Tibial nerve (tissue), 4 donors: Measurements from ENCODE around the gene NOTCH4. TPM values are rescaled to one million over a fixed set of nuclear protein-coding genes. Genes with fewer than 3 reads are reported as not detected.

ENCODE experiments used
- DNase-seq, 2 donors: peaks; one replicate each; pipeline ENCODE4 v3.0.0-alpha.2; 2019; ENCODE audit warnings: low spot score in 2 of 2
- H3K27ac ChIP-seq, 4 donors: fragments of 200-600 bp; sonication (generic) in 3 of 4; one replicate each; pipeline ENCODE4 v1.5.1; 2017 to 2019; ENCODE audit warnings: mild to moderate bottlenecking in 1 of 4
- H3K27me3 ChIP-seq, 2 donors: fragments of 200-600 bp; sonication (generic) in 1 of 2; one replicate each; pipeline versions ENCODE4 v1.5.1 to v1.6.0; 2017 to 2019
- H3K36me3 ChIP-seq, 3 donors: fragments of 200-600 bp; sonication (generic); one replicate each; pipeline ENCODE4 v1.5.1; 2018 to 2019
- H3K4me1 ChIP-seq, 4 donors: fragments of 200-600 bp; sonication (generic) in 3 of 4; one replicate each; pipeline ENCODE4 v1.5.1; 2017 to 2019
- H3K4me3 ChIP-seq, 4 donors: fragments of 200-600 bp; sonication (generic) in 3 of 4; one replicate each; pipeline ENCODE4 v1.5.1; 2017 to 2019; ENCODE audit warnings: mild to moderate bottlenecking in 1 of 4, moderate library complexity in 1 of 4
- H3K9me3 ChIP-seq, 4 donors: fragments of 200-600 bp; sonication (generic) in 3 of 4; one replicate each; pipeline ENCODE4 v1.5.1; 2017 to 2019
- CTCF ChIP-seq, 5 experiments: fragments of 200-600 bp in 3 of 5; fragments of 450-650 bp in 2 of 5; sonication (generic) in 3 of 5; IDR thresholded peaks; one replicate each; pipeline ENCODE4 v1.5.1; 2016 to 2019; ENCODE audit warnings: antibody characterized with exemption in 5 of 5, mild to moderate bottlenecking in 3 of 5, moderate library complexity in 2 of 5
- EP300 ChIP-seq, 2 donors: sonication (generic); formaldehyde crosslinking; IDR thresholded peaks; one replicate each; pipeline ENCODE4 v1.6.1; 2017; ENCODE audit warnings: antibody characterized with exemption in 2 of 2, mild to moderate bottlenecking in 1 of 2
- POLR2A ChIP-seq, 2 donors: fragments of 450-650 bp; IDR thresholded peaks; one replicate each; pipeline ENCODE4 v1.6.1; 2017; ENCODE audit warnings: antibody characterized with exemption in 2 of 2, mild to moderate bottlenecking in 2 of 2, moderate library complexity in 2 of 2
- WGBS, 2 donors: methylation state at CpG; one replicate each; pipeline ENCODE4 v1.1.5; 2018; 5-methylcytosine and 5-hydroxymethylcytosine counted together
- total RNA-seq, 4 donors: library from RNA; depleted of rRNA; stranded (reverse); fragments of >200 nt; gene quantifications; one replicate each; pipeline ENCODE4 v1.1.0, GENCODE V29; 2016

The NOTCH4 gene
- total RNA-seq, 4 donors from 2014 or later, result 22.4 to 50.2 (median 31.9) TPM

- DNase-seq, result peak; percentile 95 to 97
- H3K36me3 ChIP-seq, result peaks cover 0 to 20% (median 0%) of the 10 kb centered on the region in 3 donors
- H3K4me1 ChIP-seq, result peaks cover 0 to 66% (median 32%) of the 10 kb centered on the region in 4 donors
- no peaks in the 10 kb centered on the region for H3K27me3 ChIP-seq
- WGBS, 2 donors, result 1 to 2% methylated on average over 27 of the region's 27 CpGs
- no peaks in the 10 kb centered on the region for H3K9me3 ChIP-seq
- peak within 1 kb of the TSS; percentile 67 to 88 (median 73) for H3K4me3 ChIP-seq
- TF ChIP-seq POLR2A (IDR thresholded peaks at IDR 0.05) (peak; percentile 56 to 84), EP300 (IDR thresholded peaks at IDR 0.05) (peak; percentile 64 to 93), CTCF (IDR thresholded peaks at IDR 0.05) (no peak)
- H3K27ac ChIP-seq, result peak within 1 kb of the TSS; percentile 91 to 100 (median 95)
These were observed 48.0 kb downstream of the NOTCH4 start, which contains the start of gene AGPAT1 for GRCh38 chr6:32175711-32176475. Gene AGPAT1, minus strand, starts transcription at chr6:32176084. Its CDS starts 4,588 bp downstream, at chr6:32171496.

GRCh38 chr6:32175322-32175710 lies 48.6 kb downstream of the NOTCH4 start:
- Histone ChIP-seq H3K27me3 (no peaks in the 10 kb centered on the region), H3K4me3 (peak overlapping the region; percentile 67 to 88 (median 73)), H3K9me3 (no peaks in the 10 kb centered on the region), H3K36me3 (peaks cover 0 to 21% (median 0%) of the 10 kb centered on the region in 3 donors), H3K4me1 (peaks cover 0 to 65% (median 32%) of the 10 kb centered on the region in 4 donors), H3K27ac (peak overlapping the region; percentile 91 to 100 (median 95))
- 5 to 19% methylated on average over 2 of the region's 2 CpGs for WGBS, 2 donors
- TF ChIP-seq CTCF (IDR thresholded peaks at IDR 0.05) (no peak), POLR2A (IDR thresholded peaks at IDR 0.05) (no peak), EP300 (IDR thresholded peaks at IDR 0.05) (no peak)
- no peak for DNase-seq

GRCh38 chr6:32174416-32174815 lies 49.5 kb downstream of the NOTCH4 start:
- H3K4me3 ChIP-seq, result no peak overlapping the region
- no peaks in the 10 kb centered on the region for H3K27me3 ChIP-seq
- DNase-seq, result no peak
- TF ChIP-seq POLR2A (IDR thresholded peaks at IDR 0.05), result no peak
- TF ChIP-seq EP300 (IDR thresholded peaks at IDR 0.05), result no peak
- TF ChIP-seq CTCF (IDR thresholded peaks at IDR 0.05), result no peak
- peaks cover 0 to 65% (median 31%) of the 10 kb centered on the region in 4 donors for H3K4me1 ChIP-seq
- H3K9me3 ChIP-seq, result no peaks in the 10 kb centered on the region
- H3K27ac ChIP-seq, result no peak overlapping the region
- 52 to 68% methylated on average over 1 of the region's 1 CpG for WGBS, 2 donors
- H3K36me3 ChIP-seq, result peaks cover 0 to 21% (median 0%) of the 10 kb centered on the region in 3 donors

- no peak for DNase-seq
- peaks cover 0 to 34% (median 0%) of the 10 kb centered on the region in 3 donors for H3K36me3 ChIP-seq
- H3K4me1 ChIP-seq, result peaks cover 0 to 70% (median 28%) of the 10 kb centered on the region in 4 donors
- no peak for TF ChIP-seq POLR2A (IDR thresholded peaks at IDR 0.05)
- TF ChIP-seq CTCF (IDR thresholded peaks at IDR 0.05), result no peak
- TF ChIP-seq EP300 (IDR thresholded peaks at IDR 0.05), result no peak
- H3K4me3 ChIP-seq, result no peak overlapping the region
- peak overlapping the region in 2 of 4 donors; percentile 34 to 36 for H3K27ac ChIP-seq
- no peaks in the 10 kb centered on the region for H3K9me3 ChIP-seq
- no peaks in the 10 kb centered on the region for H3K27me3 ChIP-seq
- WGBS, 2 donors, result 53 to 70% methylated on average over 4 of the region's 4 CpGs
These were observed 50.7 kb downstream of the NOTCH4 start for GRCh38 chr6:32173051-32173727.
